GM18873 (cell line): ENCODE results near the gene RSPO4.

Experiments
- ATAC-seq: cut with Tn5 transposase; IDR thresholded peaks from one replicate; pipeline ENCODE4 v1.9.1; 2021; ENCODE audit warnings: mild to moderate bottlenecking, moderate library complexity, moderate number of reproducible peaks; ENCODE audit not compliant: unreplicated experiment, low FRiP score

RSPO4 gene

GRCh38 chr20:946826-947225 is 55.3 kb downstream of the RSPO4 start:
- no peak for ATAC-seq

GRCh38 chr20:945841-946240 is 56.3 kb downstream of the RSPO4 start:
- no peak for ATAC-seq

- no peak for ATAC-seq
These were observed 57.2 kb downstream of the RSPO4 start for GRCh38 chr20:944774-945410.

GRCh38 chr20:944148-944547 is 58.0 kb downstream of the RSPO4 start:
- no peak for ATAC-seq

GRCh38 chr20:942611-943010 is 59.5 kb downstream of the RSPO4 start:
- ATAC-seq, result no peak

GRCh38 chr20:940926-941325 is 61.2 kb downstream of the RSPO4 start:
- no peak for ATAC-seq

GRCh38 chr20:939606-940005 is 62.5 kb downstream of the RSPO4 start:
- no peak for ATAC-seq

GRCh38 chr20:934186-934840 is 67.8 kb downstream of the RSPO4 start:
- ATAC-seq, result no peak

GRCh38 chr20:933029-933428 is 69.1 kb downstream of the RSPO4 start:
- ATAC-seq, result no peak

- no peak for ATAC-seq
These were observed 70.7 kb downstream of the RSPO4 start for GRCh38 chr20:931401-931800.

- ATAC-seq, result no peak
These were observed 75.4 kb downstream of the RSPO4 start for GRCh38 chr20:926670-927069.

- ATAC-seq, result no peak
These were observed 76.6 kb downstream of the RSPO4 start for GRCh38 chr20:925516-925915.

GRCh38 chr20:924639-925038 is 77.5 kb downstream of the RSPO4 start:
- ATAC-seq, result no peak

GRCh38 chr20:922781-923180 is 79.3 kb downstream of the RSPO4 start:
- ATAC-seq, result no peak

GRCh38 chr20:921068-921467 is 81.0 kb downstream of the RSPO4 start:
- ATAC-seq, result no peak

- no peak for ATAC-seq
These were observed 81.8 kb downstream of the RSPO4 start for GRCh38 chr20:920311-920710.

- no peak for ATAC-seq
These were observed 82.6 kb downstream of the RSPO4 start for GRCh38 chr20:919491-919916.

GRCh38 chr20:917416-917815 is 84.7 kb downstream of the RSPO4 start:
- ATAC-seq, result no peak

- ATAC-seq, result no peak
These were observed 85.3 kb downstream of the RSPO4 start for GRCh38 chr20:916825-917224.

GRCh38 chr20:916125-916799 is 85.8 kb downstream of the RSPO4 start, which contains the start of gene ANGPT4:
Gene ANGPT4 (minus strand): TSS chr20:916334. CDS start chr20:916214, 120 bp downstream.
- no peak for ATAC-seq

GRCh38 chr20:914727-915498 is 87.2 kb downstream of the RSPO4 start:
- no peak for ATAC-seq
